ENCODE measurements around the gene TOP3B. TPM values are rescaled to one million over a fixed set of nuclear protein-coding genes. Genes with fewer than 3 reads are reported as not detected.
A peak's percentile ranks its signal among the peaks of the same experiment; 100 is the strongest.
"Not testable (repeated sequence)": the region's sequence is repeated elsewhere in the genome, so short reads cannot be mapped to it uniquely, and the experiment has no call there.

Gene TOP3B
- total RNA-seq, 1 donor from 2014 or later, result 63.3 TPM

- no peak for TF ChIP-seq CTCF (IDR thresholded peaks at IDR 0.05; ENCODE audit: unreplicated experiment)
- Mint-ChIP-seq H3K4me1 (peaks cover 10% of the 10 kb centered on the region), H3K27me3 (ENCODE audit: low read depth) (no peaks in the 10 kb centered on the region), H3K4me3 (no peak overlapping the region), H3K27ac (no peak overlapping the region), H3K9me3 (no peaks in the 10 kb centered on the region), H3K36me3 (peaks cover 3% of the 10 kb centered on the region)
- no peak for DNase-seq (ENCODE audit: low spot score in 2 of 2, unreplicated experiment in 2 of 2)
Observed at GRCh38 chr22:21917959-21918261, 64.7 kb downstream of the TOP3B start.

- H3K9me3 Mint-ChIP-seq, result no peaks in the 10 kb centered on the region
- DNase-seq (ENCODE audit: low spot score in 2 of 2, unreplicated experiment in 2 of 2), result no peak
- no peak overlapping the region for H3K4me3 Mint-ChIP-seq
- H3K27ac Mint-ChIP-seq, result peak overlapping the region; percentile 86
- TF ChIP-seq CTCF (IDR thresholded peaks at IDR 0.05; ENCODE audit: unreplicated experiment), result no peak
- H3K36me3 Mint-ChIP-seq, result peaks cover 3% of the 10 kb centered on the region
- peaks cover 10% of the 10 kb centered on the region for H3K4me1 Mint-ChIP-seq
- no peaks in the 10 kb centered on the region for H3K27me3 Mint-ChIP-seq (ENCODE audit: low read depth)
Observed at GRCh38 chr22:21917181-21917958, 65.2 kb downstream of the TOP3B start.

DNA sequence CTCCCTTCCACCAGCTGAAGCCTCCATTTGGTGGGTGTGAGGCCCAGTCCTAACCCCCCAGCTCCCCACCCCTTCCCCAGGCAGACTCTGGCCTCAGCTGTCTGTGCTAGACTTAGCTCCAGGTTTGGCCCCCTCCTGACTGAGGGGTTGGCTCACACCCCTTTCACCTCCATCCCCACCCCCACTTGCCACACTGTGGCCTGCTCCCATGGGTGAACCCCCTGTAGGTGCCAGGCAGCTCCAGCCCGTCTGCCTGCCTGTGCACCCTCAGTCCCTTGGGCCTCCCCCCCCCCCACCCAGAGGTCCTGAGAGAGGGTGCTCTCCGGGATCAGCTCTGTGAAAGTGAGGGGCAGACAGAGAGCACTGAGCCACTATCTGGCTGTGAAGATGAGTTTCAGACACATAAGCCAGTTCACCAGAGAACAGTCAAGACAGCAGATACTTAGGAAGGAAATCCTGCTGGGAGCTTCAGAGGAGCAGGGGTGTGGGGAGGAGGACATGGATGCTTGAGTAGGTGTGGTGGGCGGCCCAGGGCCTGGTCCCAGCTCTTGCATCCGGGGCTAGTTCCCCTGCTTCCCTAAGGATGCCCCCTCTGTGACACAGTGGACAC is 66.2 kb downstream of the TOP3B start:
- peaks cover 10% of the 10 kb centered on the region for H3K4me1 Mint-ChIP-seq
- peaks cover 2% of the 10 kb centered on the region for H3K36me3 Mint-ChIP-seq
- H3K27ac Mint-ChIP-seq, result no peak overlapping the region
- H3K27me3 Mint-ChIP-seq (ENCODE audit: low read depth), result no peaks in the 10 kb centered on the region
- DNase-seq (ENCODE audit: low spot score in 2 of 2, unreplicated experiment in 2 of 2), result no peak
- H3K4me3 Mint-ChIP-seq, result no peak overlapping the region
- no peaks in the 10 kb centered on the region for H3K9me3 Mint-ChIP-seq
- no peak for TF ChIP-seq CTCF (IDR thresholded peaks at IDR 0.05; ENCODE audit: unreplicated experiment)

GRCh38 chr22:21915624-21916308 is 66.8 kb downstream of the TOP3B start:
- no peak overlapping the region for H3K27ac Mint-ChIP-seq
- H3K4me3 Mint-ChIP-seq, result no peak overlapping the region
- no peak for TF ChIP-seq CTCF (IDR thresholded peaks at IDR 0.05; ENCODE audit: unreplicated experiment)
- H3K4me1 Mint-ChIP-seq, result peaks cover 10% of the 10 kb centered on the region
- H3K36me3 Mint-ChIP-seq, result peaks cover 2% of the 10 kb centered on the region
- no peaks in the 10 kb centered on the region for H3K9me3 Mint-ChIP-seq
- no peaks in the 10 kb centered on the region for H3K27me3 Mint-ChIP-seq (ENCODE audit: low read depth)
- no peak for DNase-seq (ENCODE audit: low spot score in 2 of 2, unreplicated experiment in 2 of 2)

GRCh38 chr22:21914033-21914642 is 68.4 kb downstream of the TOP3B start:
- H3K27ac Mint-ChIP-seq; H3K27me3 Mint-ChIP-seq (ENCODE audit: low read depth); H3K36me3 Mint-ChIP-seq: not testable (repeated sequence)

DNA sequence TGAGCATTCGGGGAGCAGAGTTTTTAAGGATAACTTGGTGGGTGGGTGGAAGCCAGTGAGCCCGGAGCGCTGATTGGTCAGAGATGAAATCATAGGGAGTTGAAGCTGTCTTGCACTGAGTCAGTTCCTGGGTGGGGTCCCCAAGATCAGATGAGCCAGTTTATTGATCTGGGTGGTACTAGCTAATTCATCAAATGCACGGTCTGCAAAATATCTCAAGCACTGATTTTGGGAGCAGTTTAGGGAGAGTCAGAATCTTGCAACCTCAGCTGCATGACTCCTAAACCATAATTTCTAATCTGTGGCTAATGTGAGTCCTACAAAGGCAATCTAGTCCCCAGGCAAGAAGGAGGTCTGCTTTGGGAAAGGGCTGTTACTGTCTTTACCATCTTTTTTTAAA is 72.2 kb downstream of the TOP3B start:
- DNase-seq (ENCODE audit: low spot score in 2 of 2, unreplicated experiment in 2 of 2); H3K27ac Mint-ChIP-seq; H3K4me1 Mint-ChIP-seq; H3K36me3 Mint-ChIP-seq; H3K27me3 Mint-ChIP-seq (ENCODE audit: low read depth); H3K9me3 Mint-ChIP-seq; H3K4me3 Mint-ChIP-seq: not testable (repeated sequence)

More at GRCh38 chr22:21914033-21914642, 68.4 kb downstream of the TOP3B start:
- H3K4me3 Mint-ChIP-seq; H3K9me3 Mint-ChIP-seq; H3K4me1 Mint-ChIP-seq; DNase-seq (ENCODE audit: low spot score in 2 of 2, unreplicated experiment in 2 of 2): not testable (repeated sequence)
